ENCODE results near the gene ADGRA1.
"Not testable (repeated sequence)": the region's sequence is repeated elsewhere in the genome, so short reads cannot be mapped to it uniquely, and the experiment has no call there.

Gene ADGRA1

GRCh38 chr10:133129859-133130495 is 42.3 kb downstream of the ADGRA1 start:
- Histone ChIP-seq H3K36me3 (ENCODE audit: control insufficient read depth, insufficient read depth, low read length) (no peaks in the 10 kb centered on the region), H3K4me1 (ENCODE audit: control insufficient read depth, insufficient read depth, low read length) (peaks cover 3% of the 10 kb centered on the region; the same call in 1 of the 2 replicates), H3K9me3 (ENCODE audit: control insufficient read depth, insufficient read depth, low read length) (no peaks in the 10 kb centered on the region)

GRCh38 chr10:133130602-133131001 is 42.9 kb downstream of the ADGRA1 start:
- Histone ChIP-seq H3K9ac (ENCODE audit: low read depth, low read length) (no peak overlapping the region), H3K4me1 (ENCODE audit: control insufficient read depth, insufficient read depth, low read length) (peaks cover 3% of the 10 kb centered on the region; the same call in 1 of the 2 replicates), H3K4me3 (ENCODE audit: low read depth, low read length) (no peak overlapping the region), H3K36me3 (ENCODE audit: control insufficient read depth, insufficient read depth, low read length) (no peaks in the 10 kb centered on the region), H3K27ac (ENCODE audit: low read depth, low read length) (no peak overlapping the region), H3K27me3 (ENCODE audit: control insufficient read depth, insufficient read depth, low read length) (no peaks in the 10 kb centered on the region), H3K9me3 (ENCODE audit: control insufficient read depth, insufficient read depth, low read length) (no peaks in the 10 kb centered on the region)

More at GRCh38 chr10:133129859-133130495, 42.3 kb downstream of the ADGRA1 start:
- Histone ChIP-seq H3K27me3 (ENCODE audit: control insufficient read depth, insufficient read depth, low read length) (no peaks in the 10 kb centered on the region), H3K9ac (ENCODE audit: low read depth, low read length) (no peak overlapping the region), H3K27ac (ENCODE audit: low read depth, low read length) (no peak overlapping the region), H3K4me3 (ENCODE audit: low read depth, low read length) (no peak overlapping the region)

GRCh38 chr10:133131053-133131452 is 43.3 kb downstream of the ADGRA1 start:
- no peak overlapping the region for H3K27ac ChIP-seq (ENCODE audit: low read depth, low read length)
- H3K9me3 ChIP-seq (ENCODE audit: control insufficient read depth, insufficient read depth, low read length) = no peaks in the 10 kb centered on the region
- H3K9ac ChIP-seq (ENCODE audit: low read depth, low read length) = no peak overlapping the region
- H3K4me3 ChIP-seq (ENCODE audit: low read depth, low read length) = no peak overlapping the region
- no peaks in the 10 kb centered on the region for H3K36me3 ChIP-seq (ENCODE audit: control insufficient read depth, insufficient read depth, low read length)
- peaks cover 3% of the 10 kb centered on the region; the same call in 1 of the 2 replicates for H3K4me1 ChIP-seq (ENCODE audit: control insufficient read depth, insufficient read depth, low read length)
- H3K27me3 ChIP-seq (ENCODE audit: control insufficient read depth, insufficient read depth, low read length) = no peaks in the 10 kb centered on the region

- no peaks in the 10 kb centered on the region for H3K9me3 ChIP-seq (ENCODE audit: control insufficient read depth, insufficient read depth, low read length)
- peaks cover 3% of the 10 kb centered on the region; the same call in 1 of the 2 replicates for H3K4me1 ChIP-seq (ENCODE audit: control insufficient read depth, insufficient read depth, low read length)
- H3K9ac ChIP-seq (ENCODE audit: low read depth, low read length) = no peak overlapping the region
- H3K27me3 ChIP-seq (ENCODE audit: control insufficient read depth, insufficient read depth, low read length) = no peaks in the 10 kb centered on the region
- H3K27ac ChIP-seq (ENCODE audit: low read depth, low read length) = no peak overlapping the region
- H3K4me3 ChIP-seq (ENCODE audit: low read depth, low read length) = no peak overlapping the region
- H3K36me3 ChIP-seq (ENCODE audit: control insufficient read depth, insufficient read depth, low read length) = no peaks in the 10 kb centered on the region
These were observed 44.2 kb downstream of the ADGRA1 start for GRCh38 chr10:133131734-133132472.

- Histone ChIP-seq H3K36me3 (ENCODE audit: control insufficient read depth, insufficient read depth, low read length) (no peaks in the 10 kb centered on the region), H3K4me1 (ENCODE audit: control insufficient read depth, insufficient read depth, low read length) (no peaks in the 10 kb centered on the region), H3K9me3 (ENCODE audit: control insufficient read depth, insufficient read depth, low read length) (no peaks in the 10 kb centered on the region), H3K4me3 (ENCODE audit: low read depth, low read length) (no peak overlapping the region), H3K27ac (ENCODE audit: low read depth, low read length) (no peak overlapping the region), H3K27me3 (ENCODE audit: control insufficient read depth, insufficient read depth, low read length) (no peaks in the 10 kb centered on the region), H3K9ac (ENCODE audit: low read depth, low read length) (no peak overlapping the region)
These were observed 45.0 kb downstream of the ADGRA1 start for GRCh38 chr10:133132473-133133291.

- Histone ChIP-seq H3K27ac (ENCODE audit: low read depth, low read length) (no peak overlapping the region), H3K36me3 (ENCODE audit: control insufficient read depth, insufficient read depth, low read length) (no peaks in the 10 kb centered on the region), H3K9me3 (ENCODE audit: control insufficient read depth, insufficient read depth, low read length) (no peaks in the 10 kb centered on the region), H3K27me3 (ENCODE audit: control insufficient read depth, insufficient read depth, low read length) (no peaks in the 10 kb centered on the region), H3K9ac (ENCODE audit: low read depth, low read length) (no peak overlapping the region), H3K4me3 (ENCODE audit: low read depth, low read length) (no peak overlapping the region), H3K4me1 (ENCODE audit: control insufficient read depth, insufficient read depth, low read length) (no peaks in the 10 kb centered on the region)
These were observed 45.9 kb downstream of the ADGRA1 start for GRCh38 chr10:133133471-133134231.

GRCh38 chr10:133134411-133135115 is 46.8 kb downstream of the ADGRA1 start:
- no peaks in the 10 kb centered on the region for H3K36me3 ChIP-seq (ENCODE audit: control insufficient read depth, insufficient read depth, low read length)
- H3K27ac ChIP-seq (ENCODE audit: low read depth, low read length) = no peak overlapping the region
- H3K27me3 ChIP-seq (ENCODE audit: control insufficient read depth, insufficient read depth, low read length) = no peaks in the 10 kb centered on the region
- H3K9ac ChIP-seq (ENCODE audit: low read depth, low read length) = no peak overlapping the region
- no peak overlapping the region for H3K4me3 ChIP-seq (ENCODE audit: low read depth, low read length)
- H3K9me3 ChIP-seq (ENCODE audit: control insufficient read depth, insufficient read depth, low read length) = no peaks in the 10 kb centered on the region
- 0 out of 2 replicates have a peak, but pooled peaks cover under 1% of the 10 kb centered on the region for H3K4me1 ChIP-seq (ENCODE audit: control insufficient read depth, insufficient read depth, low read length)

GRCh38 chr10:133135116-133135465 is 47.4 kb downstream of the ADGRA1 start:
- Histone ChIP-seq H3K4me1 (ENCODE audit: control insufficient read depth, insufficient read depth, low read length) (0 out of 2 replicates have a peak, but pooled peaks cover 3% of the 10 kb centered on the region), H3K36me3 (ENCODE audit: control insufficient read depth, insufficient read depth, low read length) (no peaks in the 10 kb centered on the region), H3K4me3 (ENCODE audit: low read depth, low read length) (no peak overlapping the region), H3K27ac (ENCODE audit: low read depth, low read length) (no peak overlapping the region), H3K27me3 (ENCODE audit: control insufficient read depth, insufficient read depth, low read length) (no peaks in the 10 kb centered on the region), H3K9me3 (ENCODE audit: control insufficient read depth, insufficient read depth, low read length) (no peaks in the 10 kb centered on the region), H3K9ac (ENCODE audit: low read depth, low read length) (no peak overlapping the region)

- not testable (repeated sequence) for H3K4me3 ChIP-seq (ENCODE audit: low read depth, low read length); H3K27ac ChIP-seq (ENCODE audit: low read depth, low read length); H3K27me3 ChIP-seq (ENCODE audit: control insufficient read depth, insufficient read depth, low read length); H3K9ac ChIP-seq (ENCODE audit: low read depth, low read length); H3K4me1 ChIP-seq (ENCODE audit: control insufficient read depth, insufficient read depth, low read length); H3K36me3 ChIP-seq (ENCODE audit: control insufficient read depth, insufficient read depth, low read length); H3K9me3 ChIP-seq (ENCODE audit: control insufficient read depth, insufficient read depth, low read length)
These were observed 49.9 kb downstream of the ADGRA1 start for GRCh38 chr10:133137486-133138145.
